HG02678 (cell line): ENCODE measurements around the gene NGB.
"Not testable (repeated sequence)": the region's sequence is repeated elsewhere in the genome, so short reads cannot be mapped to it uniquely, and the experiment has no call there.

Experiments
- ATAC-seq: cut with Tn5 transposase; IDR thresholded peaks from one replicate; pipeline ENCODE4 v1.9.1; 2021; ENCODE audit warnings: mild to moderate bottlenecking, moderate library complexity; ENCODE audit not compliant: unreplicated experiment

The NGB gene

GRCh38 chr14:77296906-77297305 lies 25.9 kb upstream of the NGB start:
- ATAC-seq: no peak

- no peak for ATAC-seq
These were observed 25.1 kb upstream of the NGB start for GRCh38 chr14:77296155-77296554.

- no peak for ATAC-seq
These were observed 19.7 kb upstream of the NGB start for GRCh38 chr14:77290705-77291104.

DNA sequence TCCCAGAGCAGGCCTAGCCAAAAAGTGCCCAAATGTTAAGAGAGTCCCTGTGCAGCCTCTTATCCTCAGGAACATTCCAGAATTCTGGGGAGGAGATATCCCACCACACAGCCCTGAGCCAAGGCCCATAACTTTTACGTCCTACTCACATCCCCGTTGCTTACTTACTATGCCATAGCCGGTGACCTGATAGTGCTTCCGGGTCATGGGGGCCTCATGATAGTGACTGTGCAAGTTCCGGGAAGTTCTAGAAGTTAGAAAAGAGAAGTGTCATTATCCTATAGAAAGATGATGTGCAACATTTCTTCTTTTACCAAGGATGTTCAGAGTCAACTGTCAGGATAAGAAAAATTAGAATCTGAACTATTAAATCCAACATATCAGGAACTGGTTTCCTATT lies 15.6 kb upstream of the NGB start:
- ATAC-seq: no peak

DNA sequence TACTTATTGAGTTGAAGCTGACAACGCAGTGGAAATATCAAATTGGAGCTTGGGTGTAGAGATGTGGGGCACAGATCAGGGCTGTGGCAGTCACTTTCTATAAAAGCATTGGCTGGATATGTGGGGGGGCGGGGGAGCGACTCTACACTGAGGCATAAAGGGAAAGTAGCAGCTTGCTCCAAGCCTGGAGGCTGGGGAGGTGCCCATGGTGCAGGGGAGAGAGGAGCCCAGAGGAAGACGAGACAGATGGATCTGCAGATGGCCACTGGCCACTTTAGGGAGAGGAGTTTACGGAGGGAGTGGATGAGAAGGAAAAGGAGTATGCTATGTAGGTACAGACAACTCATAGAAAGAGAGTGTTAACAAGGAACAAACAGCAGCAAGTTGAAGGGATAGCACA lies 13.5 kb upstream of the NGB start:
- no peak for ATAC-seq

- ATAC-seq: no peak
These were observed 13.1 kb upstream of the NGB start for GRCh38 chr14:77284066-77284465.

GRCh38 chr14:77281852-77282410 lies 10.9 kb upstream of the NGB start:
- ATAC-seq: no peak

DNA sequence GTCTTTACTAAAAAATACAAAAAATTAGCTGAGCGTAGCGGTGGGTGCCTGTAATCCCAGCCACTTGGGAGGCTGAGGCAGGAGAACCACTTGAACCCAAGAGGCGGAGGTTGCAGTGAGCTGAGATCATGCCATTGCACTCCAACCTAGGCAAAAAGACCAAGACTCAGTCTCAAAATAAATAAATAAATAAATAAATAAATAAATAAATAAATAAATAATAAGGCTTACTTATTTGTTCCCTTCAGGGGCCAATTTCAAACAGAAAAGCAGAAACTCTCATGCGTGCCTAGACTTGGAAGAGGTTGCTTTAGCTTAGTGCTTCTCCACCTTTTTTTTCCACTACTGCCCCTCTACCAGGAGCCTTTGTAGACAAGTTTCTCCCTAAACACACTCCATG lies 9.9 kb upstream of the NGB start:
- not testable (repeated sequence) for ATAC-seq

- ATAC-seq: no peak
These were observed 8.7 kb upstream of the NGB start for GRCh38 chr14:77279719-77280118.

GRCh38 chr14:77278461-77279230 lies 7.6 kb upstream of the NGB start:
- no peak for ATAC-seq

DNA sequence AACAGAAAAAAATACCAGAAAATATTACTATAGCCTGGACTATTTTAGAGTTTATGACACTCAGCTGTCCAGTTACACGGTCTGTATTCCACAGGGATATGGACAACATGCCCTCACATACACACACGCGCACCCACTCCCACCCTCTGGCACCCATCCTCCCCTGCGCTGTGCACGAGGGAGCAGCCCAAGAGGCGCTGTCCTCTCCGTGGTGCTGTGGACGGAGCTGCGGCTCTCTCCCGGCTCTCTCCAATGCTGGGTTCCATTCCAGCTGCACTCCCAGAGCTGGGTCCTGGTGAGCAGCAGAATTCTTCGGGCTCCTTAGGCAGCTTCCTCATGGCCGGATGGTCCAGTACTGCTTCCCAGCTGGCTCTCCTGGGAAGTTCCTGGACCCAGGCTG lies 6.0 kb upstream of the NGB start:
- ATAC-seq: no peak

- no peak for ATAC-seq
These were observed 5.4 kb upstream of the NGB start for GRCh38 chr14:77276295-77276935.

- ATAC-seq: no peak
These were observed 4.6 kb upstream of the NGB start for GRCh38 chr14:77275601-77276017.

- ATAC-seq: no peak
These were observed 4.1 kb upstream of the NGB start for GRCh38 chr14:77275041-77275580.

GRCh38 chr14:77273796-77274195 lies 2.8 kb upstream of the NGB start:
- ATAC-seq: no peak

DNA sequence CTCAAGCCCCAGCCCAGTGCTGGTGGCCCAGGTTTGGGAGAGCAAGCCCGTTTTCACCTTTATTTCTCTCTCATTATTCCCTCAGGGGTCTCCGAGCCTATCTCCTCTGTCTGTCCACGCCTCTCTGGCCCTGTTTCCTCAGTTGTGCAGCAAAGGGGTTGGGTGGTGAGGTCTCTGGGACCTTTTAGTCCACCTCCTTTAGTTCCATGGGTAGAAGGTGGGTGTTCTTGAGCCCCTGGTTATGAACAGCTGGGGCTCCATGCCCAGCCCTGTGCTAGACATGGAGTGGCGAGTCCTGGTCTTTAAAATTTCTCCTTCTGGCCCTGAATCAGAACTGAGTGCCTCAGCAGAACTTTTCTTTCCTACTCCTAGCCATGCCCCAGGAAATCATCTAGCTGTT lies 1.3 kb upstream of the NGB start:
- no peak for ATAC-seq

DNA sequence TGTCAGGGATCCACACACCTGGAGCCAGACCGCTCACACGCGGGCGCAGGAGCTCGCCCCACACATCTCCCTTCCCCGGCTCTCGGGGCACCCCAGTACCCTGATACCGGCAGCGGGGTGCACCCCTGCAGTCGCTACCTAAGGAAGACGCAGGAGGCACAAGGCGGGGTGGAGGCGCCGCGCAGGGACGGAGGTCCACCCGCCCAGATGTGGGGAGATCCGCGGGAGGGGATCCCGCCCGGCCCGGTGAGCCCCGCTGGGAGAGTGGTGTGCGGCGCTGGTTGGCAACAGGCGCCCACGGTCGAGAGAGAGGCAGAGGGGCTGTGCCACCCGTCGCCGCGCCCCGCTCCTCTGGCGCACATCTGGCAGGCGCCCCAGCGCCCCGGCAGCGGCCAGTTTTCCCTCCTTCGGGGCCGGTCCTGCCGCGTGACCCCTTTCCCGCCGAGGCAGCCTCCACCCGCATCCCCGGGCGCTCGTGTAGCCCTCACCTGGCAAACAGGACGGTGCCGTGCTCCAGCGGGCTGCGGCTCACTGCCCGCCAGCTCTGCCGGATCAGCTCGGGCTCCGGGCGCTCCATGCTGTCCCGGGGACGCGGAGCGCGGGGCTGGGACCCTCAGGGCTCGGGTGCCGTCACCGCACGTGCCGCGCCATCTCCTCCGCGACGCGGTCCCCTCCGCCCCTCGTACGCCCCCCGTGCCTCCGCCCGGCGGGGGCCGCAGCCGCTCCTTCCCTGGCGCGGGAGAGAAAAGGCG lies 469 bp downstream of the NGB start:
- ATAC-seq: no peak

GRCh38 chr14:77268989-77269600 lies 1.9 kb downstream of the NGB start:
- no peak for ATAC-seq

GRCh38 chr14:77267937-77268699 lies 2.9 kb downstream of the NGB start:
- ATAC-seq: no peak

GRCh38 chr14:77266336-77266735 lies 4.7 kb downstream of the NGB start:
- no peak for ATAC-seq
